Retina (tissue), 1 donor: ENCODE results near the gene KIF13A.
"Not testable (repeated sequence)": the region's sequence is repeated elsewhere in the genome, so short reads cannot be mapped to it uniquely, and the experiment has no call there.

Source experiments
- DNase-seq: peaks from one replicate; pipeline ENCODE4 v3.0.0-alpha.2; 2016

Gene KIF13A

GRCh38 chr6:17998003-17998402, 10.6 kb upstream of the KIF13A start:
- DNase-seq = no peak

- DNase-seq = no peak
Measured at GRCh38 chr6:17995414-17995813, 8.0 kb upstream of the KIF13A start.

GRCh38 chr6:17994019-17994418, 6.6 kb upstream of the KIF13A start:
- no peak for DNase-seq

- no peak for DNase-seq
Measured at GRCh38 chr6:17988422-17988944, 1.0 kb upstream of the KIF13A start.

GRCh38 chr6:17987697-17988421, 424 bp upstream of the KIF13A start:
- DNase-seq = peak; percentile 90

- peak; percentile 85 for DNase-seq
Measured at GRCh38 chr6:17986656-17987446, 584 bp downstream of the KIF13A start.

- DNase-seq = no peak
Measured at GRCh38 chr6:17985934-17986655, 1.3 kb downstream of the KIF13A start.

GRCh38 chr6:17984812-17985670, 2.4 kb downstream of the KIF13A start:
- DNase-seq = no peak

- DNase-seq = no peak
Measured at GRCh38 chr6:17984399-17984798, 3.0 kb downstream of the KIF13A start.

GRCh38 chr6:17983730-17984129, 3.7 kb downstream of the KIF13A start:
- DNase-seq = no peak

GRCh38 chr6:17980329-17980728, 7.1 kb downstream of the KIF13A start:
- DNase-seq = no peak

- no peak for DNase-seq
Measured at GRCh38 chr6:17979479-17979878, 8.0 kb downstream of the KIF13A start.

- DNase-seq = not testable (repeated sequence)
Measured at GRCh38 chr6:17976258-17976657, 11.2 kb downstream of the KIF13A start.

- no peak for DNase-seq
Measured at GRCh38 chr6:17974570-17975368, 12.7 kb downstream of the KIF13A start.

- DNase-seq = no peak
Measured at GRCh38 chr6:17972978-17973622, 14.3 kb downstream of the KIF13A start.

- DNase-seq = no peak
Measured at GRCh38 chr6:17972074-17972952, 15.1 kb downstream of the KIF13A start.

- DNase-seq = no peak
Measured at GRCh38 chr6:17971128-17972073, 16.0 kb downstream of the KIF13A start.

GRCh38 chr6:17968876-17969275, 18.6 kb downstream of the KIF13A start:
- no peak for DNase-seq
